Muscle of arm (tissue), 12 donors: Measurements from ENCODE around the gene MUC5AC. TPM values are rescaled to one million over a fixed set of nuclear protein-coding genes. Genes with fewer than 3 reads are reported as not detected.

Source experiments
- DNase-seq: peaks from one replicate; pipeline ENCODE4 v3.0.0-alpha.2; 2013
- polyA plus RNA-seq, 12 donors: library from polyadenylated mRNA; unstranded; fragments of 120-200 nt; gene quantifications; one replicate each; pipeline ENCODE4 v1.2.1, GENCODE V29; 2013; ENCODE audit not compliant: insufficient read length in 12 of 12

The MUC5AC gene
- polyA plus RNA-seq, 12 donors, result 0.01 to 0.09 TPM; not detected in 10

GRCh38 chr11:1121813-1122663, 35.7 kb upstream of the MUC5AC start:
- DNase-seq, result no peak

- DNase-seq, result no peak
Measured at GRCh38 chr11:1122664-1123002, 35.1 kb upstream of the MUC5AC start.

GRCh38 chr11:1123970-1124369, 33.8 kb upstream of the MUC5AC start:
- DNase-seq, result no peak

- DNase-seq, result no peak
Measured at GRCh38 chr11:1125803-1126202, 31.9 kb upstream of the MUC5AC start.

- no peak for DNase-seq
Measured at GRCh38 chr11:1126491-1126926, 31.2 kb upstream of the MUC5AC start.

- DNase-seq, result no peak
Measured at GRCh38 chr11:1126935-1127663, 30.7 kb upstream of the MUC5AC start.

GRCh38 chr11:1127664-1128162, 30.0 kb upstream of the MUC5AC start:
- no peak for DNase-seq

GRCh38 chr11:1128311-1129142, 29.2 kb upstream of the MUC5AC start:
- no peak for DNase-seq

- DNase-seq, result no peak
Measured at GRCh38 chr11:1129143-1129610, 28.6 kb upstream of the MUC5AC start.

- no peak for DNase-seq
Measured at GRCh38 chr11:1129611-1130160, 28.1 kb upstream of the MUC5AC start.

- no peak for DNase-seq
Measured at GRCh38 chr11:1130276-1131032, 27.3 kb upstream of the MUC5AC start.

GRCh38 chr11:1131033-1131911, 26.5 kb upstream of the MUC5AC start:
- DNase-seq, result no peak

GRCh38 chr11:1134848-1135445, 22.8 kb upstream of the MUC5AC start:
- no peak for DNase-seq

GRCh38 chr11:1138097-1138496, 19.7 kb upstream of the MUC5AC start:
- DNase-seq, result no peak

- DNase-seq, result no peak
Measured at GRCh38 chr11:1139441-1140083, 18.2 kb upstream of the MUC5AC start.

GRCh38 chr11:1140642-1141490, 16.9 kb upstream of the MUC5AC start:
- DNase-seq, result no peak

- no peak for DNase-seq
Measured at GRCh38 chr11:1146365-1146764, 11.4 kb upstream of the MUC5AC start.

- DNase-seq, result no peak
Measured at GRCh38 chr11:1147792-1148191, 10.0 kb upstream of the MUC5AC start.
